ENCODE measurements around the gene TNFSF10.

DNA sequence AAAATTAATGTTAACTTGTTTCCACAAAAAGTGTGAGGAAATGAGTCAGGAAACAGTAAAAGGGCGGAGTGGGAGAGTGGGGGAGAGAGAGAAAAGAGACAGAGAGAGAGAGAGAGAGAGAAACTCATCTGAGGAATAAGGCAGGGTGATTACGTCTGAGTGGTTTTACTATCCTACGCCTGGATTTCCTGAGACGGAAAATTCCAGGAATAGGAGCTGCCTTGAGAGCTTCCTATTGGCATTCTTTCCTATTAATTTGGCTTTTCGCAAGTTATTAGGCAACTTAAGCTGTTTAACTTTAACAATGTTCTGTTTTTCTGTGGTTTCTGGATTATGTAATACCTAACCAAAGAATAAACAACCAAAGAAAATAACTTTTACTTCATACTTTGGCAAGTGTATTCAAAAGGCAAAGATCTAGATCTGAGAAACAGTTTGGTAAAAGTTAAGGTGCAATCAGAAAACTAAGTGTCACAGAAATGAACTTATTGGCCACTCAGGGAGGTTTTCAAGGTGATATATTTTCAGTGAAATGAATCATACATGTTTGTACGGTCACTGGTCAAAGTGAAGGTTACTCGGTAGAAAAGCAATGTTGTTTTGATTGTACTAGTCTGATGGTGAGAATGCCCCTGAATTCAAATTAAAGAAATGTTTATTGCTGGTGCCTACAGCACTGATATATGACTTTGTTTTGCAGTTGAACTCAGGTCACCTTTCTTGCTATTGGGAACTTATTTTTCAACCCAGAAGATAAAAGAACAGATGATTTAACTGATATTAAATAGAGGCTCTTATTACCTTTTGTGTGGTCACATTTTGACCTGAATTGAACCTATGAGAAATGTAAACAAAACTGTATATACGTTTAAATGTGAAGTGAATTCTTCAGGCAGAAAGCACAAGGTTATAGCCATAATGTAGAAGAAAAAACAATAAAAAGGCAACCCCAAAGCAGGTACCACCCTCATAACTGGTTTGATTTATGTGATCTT, 39.9 kb upstream of the TNFSF10 start:
- TF ChIP-seq FOXP2 (optimal IDR thresholded peaks at IDR 0.05; ENCODE audit: borderline replicate concordance, extremely low read depth, extremely low read length, insufficient read depth), result no peak
- TF ChIP-seq SIN3A (IDR thresholded peaks at IDR 0.05; ENCODE audit: borderline replicate concordance, insufficient read depth, low read length), result no peak
- TF ChIP-seq POLR2AphosphoS5 (IDR thresholded peaks at IDR 0.05; ENCODE audit: low read depth, low read length), result no peak
- TF ChIP-seq, protein P1, sequence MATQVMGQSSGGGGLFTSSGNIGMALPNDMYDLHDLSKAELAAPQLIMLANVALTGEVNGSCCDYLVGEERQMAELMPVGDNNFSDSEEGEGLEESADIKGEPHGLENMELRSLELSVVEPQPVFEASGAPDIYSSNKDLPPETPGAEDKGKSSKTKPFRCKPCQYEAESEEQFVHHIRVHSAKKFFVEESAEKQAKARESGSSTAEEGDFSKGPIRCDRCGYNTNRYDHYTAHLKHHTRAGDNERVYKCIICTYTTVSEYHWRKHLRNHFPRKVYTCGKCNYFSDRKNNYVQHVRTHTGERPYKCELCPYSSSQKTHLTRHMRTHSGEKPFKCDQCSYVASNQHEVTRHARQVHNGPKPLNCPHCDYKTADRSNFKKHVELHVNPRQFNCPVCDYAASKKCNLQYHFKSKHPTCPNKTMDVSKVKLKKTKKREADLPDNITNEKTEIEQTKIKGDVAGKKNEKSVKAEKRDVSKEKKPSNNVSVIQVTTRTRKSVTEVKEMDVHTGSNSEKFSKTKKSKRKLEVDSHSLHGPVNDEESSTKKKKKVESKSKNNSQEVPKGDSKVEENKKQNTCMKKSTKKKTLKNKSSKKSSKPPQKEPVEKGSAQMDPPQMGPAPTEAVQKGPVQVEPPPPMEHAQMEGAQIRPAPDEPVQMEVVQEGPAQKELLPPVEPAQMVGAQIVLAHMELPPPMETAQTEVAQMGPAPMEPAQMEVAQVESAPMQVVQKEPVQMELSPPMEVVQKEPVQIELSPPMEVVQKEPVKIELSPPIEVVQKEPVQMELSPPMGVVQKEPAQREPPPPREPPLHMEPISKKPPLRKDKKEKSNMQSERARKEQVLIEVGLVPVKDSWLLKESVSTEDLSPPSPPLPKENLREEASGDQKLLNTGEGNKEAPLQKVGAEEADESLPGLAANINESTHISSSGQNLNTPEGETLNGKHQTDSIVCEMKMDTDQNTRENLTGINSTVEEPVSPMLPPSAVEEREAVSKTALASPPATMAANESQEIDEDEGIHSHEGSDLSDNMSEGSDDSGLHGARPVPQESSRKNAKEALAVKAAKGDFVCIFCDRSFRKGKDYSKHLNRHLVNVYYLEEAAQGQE (IDR thresholded peaks at IDR 0.05; ENCODE audit: insufficient read depth in 1 of 2, low read depth in 2 of 2, low read length in 2 of 2), result no peak
